Activated CD4-positive, alpha-beta T cell treated with anti-CD3 and anti-CD28 coated beads for 36 hours (primary cell): ENCODE data around the gene DMAC2L. TPM values are rescaled to one million over a fixed set of nuclear protein-coding genes. Genes with fewer than 3 reads are reported as not detected.

Experiments
- ATAC-seq: fragments of 200-7000 bp; cut with Tn5 transposase; one replicate; pipeline ENCODE4 v1.10.0; 2021; ENCODE audit warnings: mild to moderate bottlenecking, moderate library complexity
- CTCF ChIA-PET: fragments of 350-600 bp; sonication (Branson Sonifier 250); formaldehyde crosslinking; loops from one replicate; lab custom pipeline; 2021; ENCODE audit warnings: antibody characterized with exemption; lab: Charles Lee
- POLR2A ChIA-PET: fragments of 350-600 bp; sonication (Branson Sonifier 250); formaldehyde crosslinking; loops from one replicate; lab custom pipeline; 2021; ENCODE audit warnings: antibody characterized with exemption, inconsistent platforms; lab: Charles Lee
- DNase-seq: peaks from one replicate; pipeline ENCODE4 v3.0.0-alpha.2; 2020
- H3K27ac Mint-ChIP-seq: one replicate; pipeline ENCODE4 v1.8.0; 2021; ENCODE audit warnings: mixed read lengths
- H3K27me3 Mint-ChIP-seq: one replicate; pipeline ENCODE4 v1.8.0; 2021; ENCODE audit warnings: mixed read lengths
- H3K36me3 Mint-ChIP-seq: one replicate; pipeline ENCODE4 v1.8.0; 2021; ENCODE audit warnings: low read depth, mixed read lengths
- H3K4me1 Mint-ChIP-seq: one replicate; pipeline ENCODE4 v1.8.0; 2021; ENCODE audit warnings: mixed read lengths
- H3K4me3 Mint-ChIP-seq: one replicate; pipeline ENCODE4 v1.8.0; 2021; ENCODE audit warnings: mild to moderate bottlenecking, moderate library complexity, mixed read lengths
- H3K9me3 Mint-ChIP-seq: one replicate; pipeline ENCODE4 v1.8.0; 2021; ENCODE audit warnings: low read depth, mixed read lengths
- intact Hi-C, 2 experiments: fragments of 100-400 bp; cut with DNase I in 1 of 2; cut with micrococcal nuclease in 1 of 2; formaldehyde crosslinking; loops; one replicate each; pipeline versions ENCODE4 v1.14.2 to v1.15.1; 2022 to 2024; cut with DNase I, micrococcal nuclease
- total RNA-seq, 2 experiments: library from RNA; stranded (reverse); gene quantifications; one replicate each; pipeline ENCODE4 v1.2.3, GENCODE V29; 2021

The DMAC2L gene, protein sequence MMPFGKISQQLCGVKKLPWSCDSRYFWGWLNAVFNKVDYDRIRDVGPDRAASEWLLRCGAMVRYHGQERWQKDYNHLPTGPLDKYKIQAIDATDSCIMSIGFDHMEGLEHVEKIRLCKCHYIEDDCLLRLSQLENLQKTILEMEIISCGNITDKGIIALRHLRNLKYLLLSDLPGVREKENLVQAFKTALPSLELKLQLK
- total RNA-seq, result 10 to 100 TPM in 1 of 2 experiments, 1 to 10 TPM in 1; 7.4 to 12.6 TPM

GRCh38 chr14:50311972-50312733 lies at the start of gene DMAC2L, which contains the start of gene L2HGDH:
Gene DMAC2L (plus strand): TSS chr14:50312324. CDS start chr14:50321488, 9,164 bp downstream.
Gene L2HGDH (minus strand): TSS chr14:50312229. CDS start chr14:50312150, 79 bp downstream.
- DNase-seq (peak; percentile 93), ATAC-seq (peak; percentile 95)
- ChIA-PET POLR2A (interaction anchor here (0.5 to 1.6 kb wide), 8 partner anchors 9 to 972 kb away, joined by 3 to 10 read pairs (median 4); partner anchors contain the start of gene KLHDC2), CTCF (interaction anchor here (0.8 to 3.3 kb wide), 8 partner anchors 9 to 548 kb away, joined by 3 to 23 read pairs (median 4); partner anchors contain the start of gene MAP4K5)
- peak within 1 kb of the TSS; percentile 95 for H3K27ac Mint-ChIP-seq
- intact Hi-C loops, result loop anchor here (1.0 to 5.0 kb wide), 19 partner anchors 9 to 1535 kb away; partner anchors contain the start of genes SOS2 (in 2 of the 2), ARF6 (in 1 of the 2), CDKL1 (in 1 of the 2) and DNAAF2 (in 1 of the 2)
- no peaks in the 10 kb centered on the region for H3K27me3 Mint-ChIP-seq
- peaks cover 6% of the 10 kb centered on the region for H3K9me3 Mint-ChIP-seq
- peaks cover 41% of the 10 kb centered on the region for H3K4me1 Mint-ChIP-seq
- H3K36me3 Mint-ChIP-seq, result peaks cover 22% of the 10 kb centered on the region
- peak within 1 kb of the TSS; percentile 85 for H3K4me3 Mint-ChIP-seq

GRCh38 chr14:50262865-50263264 lies 49.3 kb upstream of the DMAC2L start:
- H3K27ac Mint-ChIP-seq, result no peak overlapping the region

DNA sequence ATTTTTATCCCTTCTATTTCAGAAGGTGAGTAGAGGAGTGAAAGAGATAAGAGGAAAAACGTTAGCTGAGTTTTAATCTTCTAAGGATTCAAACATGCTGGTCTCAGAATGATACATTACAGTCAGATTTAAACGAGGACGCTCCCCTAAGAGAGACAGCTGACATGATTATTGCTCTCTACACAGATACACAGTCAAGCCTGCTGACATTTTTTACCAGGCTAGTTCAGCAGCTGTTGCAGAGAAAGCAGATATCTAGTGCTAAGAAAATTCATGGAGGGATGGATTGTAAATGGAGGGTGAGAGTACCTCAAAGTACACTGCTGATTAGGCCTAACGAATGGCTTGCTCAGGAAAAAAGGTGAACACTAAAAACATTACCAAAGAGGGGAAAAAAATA lies 48.8 kb upstream of the DMAC2L start:
- Mint-ChIP-seq H3K4me3 (no peak overlapping the region), H3K9me3 (no peaks in the 10 kb centered on the region), H3K36me3 (peaks cover 2% of the 10 kb centered on the region), H3K27me3 (no peaks in the 10 kb centered on the region), H3K27ac (no peak overlapping the region), H3K4me1 (no peaks in the 10 kb centered on the region)
- no peak for DNase-seq
- POLR2A ChIA-PET, result no interaction called here
- no peak for ATAC-seq
- intact Hi-C loops, result loop anchor here in 1 of 2 experiments (5.0 kb wide), 1 partner anchor 141 kb away; no protein-coding TSS in a partner anchor
- CTCF ChIA-PET, result interaction anchor here (1.1 to 1.4 kb wide), 2 partner anchors 9 to 411 kb away, joined by 3 to 4 read pairs; partner anchors contain the start of gene NEMF

More at GRCh38 chr14:50262865-50263264, 49.3 kb upstream of the DMAC2L start:
- POLR2A ChIA-PET, result no interaction called here
- no peaks in the 10 kb centered on the region for H3K9me3 Mint-ChIP-seq
- no peak overlapping the region for H3K4me3 Mint-ChIP-seq
- no peak for ATAC-seq
- intact Hi-C loops, result loop anchor here in 1 of 2 experiments (5.0 kb wide), 1 partner anchor 141 kb away; no protein-coding TSS in a partner anchor
- H3K36me3 Mint-ChIP-seq, result peaks cover 2% of the 10 kb centered on the region
- no peak for DNase-seq
- CTCF ChIA-PET, result interaction anchor here (0.6 to 1.9 kb wide), 5 partner anchors 10 to 558 kb away, joined by 3 to 5 read pairs (median 3); partner anchors contain the start of gene NEMF
- no peaks in the 10 kb centered on the region for H3K27me3 Mint-ChIP-seq
- H3K4me1 Mint-ChIP-seq, result no peaks in the 10 kb centered on the region

DNA sequence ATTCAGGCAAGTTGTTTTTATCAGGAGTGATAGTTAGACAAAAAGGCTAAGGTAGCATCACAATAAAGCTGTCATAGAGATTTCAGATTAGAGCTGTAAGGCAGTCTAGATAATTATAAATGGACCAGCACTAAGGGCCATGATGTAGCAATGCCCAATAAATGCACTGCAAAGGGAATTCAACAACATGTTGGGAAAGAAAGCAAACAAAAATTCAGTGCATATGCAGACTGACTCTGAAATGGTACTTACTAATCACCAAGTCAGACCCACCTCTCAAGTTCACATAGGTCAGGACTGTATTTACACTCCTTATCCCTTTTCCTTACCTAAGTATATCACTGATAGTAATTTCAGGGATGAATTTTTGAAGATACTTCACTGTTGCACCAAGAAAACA lies 47.1 kb upstream of the DMAC2L start:
- Mint-ChIP-seq H3K27ac (no peak overlapping the region), H3K4me3 (no peak overlapping the region), H3K27me3 (no peaks in the 10 kb centered on the region), H3K36me3 (peaks cover 5% of the 10 kb centered on the region), H3K9me3 (no peaks in the 10 kb centered on the region), H3K4me1 (no peaks in the 10 kb centered on the region)
- ChIA-PET POLR2A (no interaction called here), CTCF (no interaction called here)
- intact Hi-C loops, result no loop called here
- ATAC-seq (no peak), DNase-seq (no peak)

GRCh38 chr14:50270932-50271331 lies 41.2 kb upstream of the DMAC2L start:
- ATAC-seq, result no peak
- CTCF ChIA-PET, result no interaction called here
- no peak overlapping the region for H3K4me3 Mint-ChIP-seq

GRCh38 chr14:50272498-50272897 lies 39.6 kb upstream of the DMAC2L start:
- ATAC-seq, result no peak
- Mint-ChIP-seq H3K27ac (no peak overlapping the region), H3K4me3 (no peak overlapping the region), H3K27me3 (no peaks in the 10 kb centered on the region), H3K36me3 (peaks cover 8% of the 10 kb centered on the region), H3K9me3 (no peaks in the 10 kb centered on the region), H3K4me1 (no peaks in the 10 kb centered on the region)
- DNase-seq, result no peak
- ChIA-PET POLR2A (no interaction called here), CTCF (interaction anchor here (0.8 kb wide), 1 partner anchor 10 kb away, joined by 4 read pairs; no protein-coding TSS in a partner anchor)
- intact Hi-C loops, result no loop called here

More at GRCh38 chr14:50270932-50271331, 41.2 kb upstream of the DMAC2L start:
- H3K27me3 Mint-ChIP-seq, result no peaks in the 10 kb centered on the region
- H3K36me3 Mint-ChIP-seq, result peaks cover 3% of the 10 kb centered on the region
- DNase-seq, result no peak
- H3K9me3 Mint-ChIP-seq, result no peaks in the 10 kb centered on the region
- POLR2A ChIA-PET, result no interaction called here
- no peaks in the 10 kb centered on the region for H3K4me1 Mint-ChIP-seq
- intact Hi-C loops, result no loop called here
- no peak overlapping the region for H3K27ac Mint-ChIP-seq

DNA sequence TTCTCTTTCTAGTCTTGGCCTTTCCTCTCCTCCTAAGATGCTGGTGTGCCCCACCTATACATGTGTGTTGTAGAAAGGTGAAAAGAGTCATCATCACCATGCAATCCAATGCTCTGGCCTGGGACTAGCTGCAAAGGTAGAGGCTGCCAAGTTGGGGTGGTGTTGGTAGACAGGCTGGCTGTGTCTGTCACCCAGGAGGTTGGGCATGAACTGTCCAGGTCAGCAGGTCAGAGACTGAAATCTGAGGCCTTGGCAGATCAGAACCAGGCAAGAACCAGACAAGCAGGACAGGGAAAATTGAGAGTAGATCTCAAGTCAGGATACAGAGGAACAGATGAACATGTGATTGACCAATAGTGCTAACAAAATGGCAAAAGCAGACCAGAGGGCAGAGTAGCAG lies 26.3 kb upstream of the DMAC2L start:
- intact Hi-C loops, result no loop called here
- Mint-ChIP-seq H3K27ac (no peak overlapping the region), H3K4me3 (no peak overlapping the region), H3K9me3 (no peaks in the 10 kb centered on the region), H3K36me3 (peaks cover 7% of the 10 kb centered on the region), H3K27me3 (no peaks in the 10 kb centered on the region), H3K4me1 (no peaks in the 10 kb centered on the region)
- CTCF ChIA-PET, result no interaction called here
- DNase-seq (no peak), ATAC-seq (no peak)
- POLR2A ChIA-PET, result no interaction called here

GRCh38 chr14:50288146-50288545 lies 24.0 kb upstream of the DMAC2L start:
- H3K9me3 Mint-ChIP-seq, result no peaks in the 10 kb centered on the region
- no peak for ATAC-seq

DNA sequence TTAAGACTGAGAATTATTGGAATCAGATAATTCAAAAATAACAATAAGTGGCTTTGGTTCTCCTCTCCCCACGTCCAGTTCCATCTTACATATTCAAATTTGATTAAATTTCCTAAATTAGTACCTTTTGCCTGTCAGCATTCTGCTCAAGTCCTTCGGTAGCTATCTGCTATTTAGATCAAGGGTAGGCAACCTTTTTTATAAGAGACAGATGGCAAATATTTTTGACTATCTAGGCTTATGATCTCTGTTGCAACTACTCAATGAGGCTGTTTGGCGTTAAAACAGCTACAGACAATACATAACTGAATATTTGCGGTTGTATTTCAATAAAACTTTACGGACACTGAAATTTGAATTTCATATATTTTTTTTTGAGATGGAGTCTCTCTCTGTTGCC lies 21.8 kb upstream of the DMAC2L start:
- ChIA-PET CTCF (interaction anchor here (0.5 to 1.1 kb wide), 2 partner anchors 11 to 87 kb away, joined by 3 read pairs; no protein-coding TSS in a partner anchor), POLR2A (no interaction called here)
- Mint-ChIP-seq H3K27ac (no peak overlapping the region), H3K27me3 (no peaks in the 10 kb centered on the region), H3K36me3 (peaks cover 12% of the 10 kb centered on the region), H3K4me1 (no peaks in the 10 kb centered on the region), H3K4me3 (no peak overlapping the region), H3K9me3 (no peaks in the 10 kb centered on the region)
- intact Hi-C loops, result no loop called here
- no peak for ATAC-seq
- DNase-seq, result no peak

More at GRCh38 chr14:50288146-50288545, 24.0 kb upstream of the DMAC2L start:
- Mint-ChIP-seq H3K4me1 (no peaks in the 10 kb centered on the region), H3K27me3 (no peaks in the 10 kb centered on the region), H3K4me3 (no peak overlapping the region), H3K36me3 (peaks cover 6% of the 10 kb centered on the region), H3K27ac (no peak overlapping the region)
- POLR2A ChIA-PET, result no interaction called here
- no peak for DNase-seq
- CTCF ChIA-PET, result no interaction called here
- intact Hi-C loops, result no loop called here

- ChIA-PET POLR2A (no interaction called here), CTCF (no interaction called here)
- intact Hi-C loops, result no loop called here
- no peaks in the 10 kb centered on the region for H3K9me3 Mint-ChIP-seq
- H3K36me3 Mint-ChIP-seq, result peaks cover 33% of the 10 kb centered on the region
- no peak for ATAC-seq
- no peak overlapping the region for H3K4me3 Mint-ChIP-seq
- no peak overlapping the region for H3K27ac Mint-ChIP-seq
- H3K4me1 Mint-ChIP-seq, result peaks cover 3% of the 10 kb centered on the region
- DNase-seq, result no peak
- no peaks in the 10 kb centered on the region for H3K27me3 Mint-ChIP-seq
These were observed 12.5 kb upstream of the DMAC2L start for GRCh38 chr14:50299585-50299984.

GRCh38 chr14:50301914-50302313 lies 10.2 kb upstream of the DMAC2L start:
- POLR2A ChIA-PET, result interaction anchor here (0.5 kb wide), 1 partner anchor 10 kb away, joined by 4 read pairs; no protein-coding TSS in a partner anchor
- DNase-seq (no peak), ATAC-seq (no peak)
- H3K27me3 Mint-ChIP-seq, result no peaks in the 10 kb centered on the region
- H3K4me1 Mint-ChIP-seq, result peaks cover 3% of the 10 kb centered on the region
- H3K36me3 Mint-ChIP-seq, result peaks cover 35% of the 10 kb centered on the region
- no peak overlapping the region for H3K27ac Mint-ChIP-seq
- H3K4me3 Mint-ChIP-seq, result no peak overlapping the region
- intact Hi-C loops, result no loop called here
- no peaks in the 10 kb centered on the region for H3K9me3 Mint-ChIP-seq
- CTCF ChIA-PET, result interaction anchor here (1.1 kb wide), 1 partner anchor 12 kb away, joined by 3 read pairs; no protein-coding TSS in a partner anchor
